MG63 (cell line): ENCODE measurements around the gene LRATD1. TPM values are rescaled to one million over a fixed set of nuclear protein-coding genes. Genes with fewer than 3 reads are reported as not detected.

Experiments
- DNase-seq: peaks from one replicate; pipeline ENCODE4 v3.0.0-alpha.2; 2020
- H3K27me3 ChIP-seq: fragments of 250-450 bp; sonication (Bioruptor Pico); 2 replicates; pipeline ENCODE4 v1.5.1; 2020; ENCODE audit warnings: mild to moderate bottlenecking, moderate library complexity
- H3K36me3 ChIP-seq: fragments of 250-450 bp; sonication (Bioruptor Pico); 2 replicates; pipeline ENCODE4 v1.5.1; 2020; ENCODE audit warnings: mild to moderate bottlenecking, moderate library complexity
- H3K4me3 ChIP-seq: fragments of 250-450 bp; sonication (Bioruptor Pico); 2 replicates; pipeline ENCODE4 v1.5.1; 2020; ENCODE audit warnings: mild to moderate bottlenecking, moderate library complexity
- H3K9me3 ChIP-seq: fragments of 250-450 bp; sonication (Bioruptor Pico); 2 replicates; pipeline ENCODE4 v1.5.1; 2020; ENCODE audit warnings: mild to moderate bottlenecking, moderate library complexity
- total RNA-seq: library from RNA; depleted of rRNA; stranded (reverse); fragments of >200 nt; shearing (Covaris generic); gene quantifications from 2 replicates; pipeline ENCODE4 v1.2.3, GENCODE V29; 2014; ENCODE audit warnings: low replicate concordance

The LRATD1 gene
- total RNA-seq, 1 experiment from 2014 or later = not detected

GRCh38 chr2:14675489-14675888 is 43.0 kb downstream of the LRATD1 start:
- Histone ChIP-seq H3K9me3 (no peaks in the 10 kb centered on the region), H3K36me3 (no peaks in the 10 kb centered on the region), H3K27me3 (no peaks in the 10 kb centered on the region), H3K4me3 (no peak overlapping the region)
- DNase-seq = no peak

- no peaks in the 10 kb centered on the region for H3K36me3 ChIP-seq
- H3K27me3 ChIP-seq = no peaks in the 10 kb centered on the region
- no peaks in the 10 kb centered on the region for H3K9me3 ChIP-seq
- no peak for DNase-seq
- H3K4me3 ChIP-seq = no peak overlapping the region
These were observed 43.9 kb downstream of the LRATD1 start for GRCh38 chr2:14676371-14676770.

- Histone ChIP-seq H3K36me3 (no peaks in the 10 kb centered on the region), H3K27me3 (no peaks in the 10 kb centered on the region), H3K4me3 (no peak overlapping the region), H3K9me3 (no peaks in the 10 kb centered on the region)
- DNase-seq = no peak
These were observed 44.5 kb downstream of the LRATD1 start for GRCh38 chr2:14677039-14677438.

- DNase-seq = peak; percentile 5
These were observed 46.2 kb downstream of the LRATD1 start for GRCh38 chr2:14678761-14679160.

GRCh38 chr2:14681608-14682007 is 49.1 kb downstream of the LRATD1 start:
- DNase-seq = no peak
- Histone ChIP-seq H3K27me3 (no peaks in the 10 kb centered on the region), H3K9me3 (no peaks in the 10 kb centered on the region), H3K36me3 (no peaks in the 10 kb centered on the region), H3K4me3 (no peak overlapping the region)

More at GRCh38 chr2:14678761-14679160, 46.2 kb downstream of the LRATD1 start:
- H3K27me3 ChIP-seq = no peaks in the 10 kb centered on the region
- no peaks in the 10 kb centered on the region for H3K36me3 ChIP-seq
- H3K9me3 ChIP-seq = no peaks in the 10 kb centered on the region
- no peak overlapping the region for H3K4me3 ChIP-seq
